22Rv1 (cell line): Measurements from ENCODE around the gene POPDC3.

ENCODE experiments used
- H3K27ac ChIP-seq: fragments of 450-650 bp; 2 replicates; pipeline ENCODE4 v1.5.1; 2017
- CTCF ChIP-seq: fragments of 450-650 bp; IDR thresholded peaks from 2 replicates; pipeline ENCODE4 v1.5.1; 2017; ENCODE audit warnings: mild to moderate bottlenecking
- ZFX ChIP-seq: fragments of 450-650 bp; IDR thresholded peaks from 2 replicates; pipeline ENCODE4 v1.6.1; 2017; ENCODE audit warnings: antibody characterized with exemption, borderline replicate concordance

Gene POPDC3

DNA sequence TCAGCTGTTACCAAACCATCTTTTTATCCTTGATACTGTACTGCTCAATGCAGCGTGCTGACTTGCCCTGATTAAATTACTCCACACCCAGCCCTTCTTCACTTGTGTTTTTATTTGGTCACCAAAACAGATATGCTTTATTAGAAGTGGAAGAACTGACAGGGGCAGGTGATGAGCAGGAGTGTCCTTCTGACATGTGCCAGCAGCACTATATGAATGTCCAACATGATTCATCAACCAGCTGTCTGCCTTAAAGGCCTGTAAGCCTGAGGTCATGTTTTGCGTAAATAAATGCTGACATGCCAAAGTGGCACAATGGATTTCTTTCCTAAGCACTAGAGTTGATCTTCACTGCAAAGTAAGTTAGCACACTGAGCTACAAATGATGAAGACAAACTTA lies 15.4 kb downstream of the POPDC3 start:
- TF ChIP-seq CTCF (no peak), ZFX (no peak)

GRCh38 chr6:105163183-105163582 lies 16.6 kb downstream of the POPDC3 start:
- TF ChIP-seq ZFX (no peak), CTCF (no peak)

More for the DNA sequence above, 15.4 kb downstream of the POPDC3 start:
- H3K27ac ChIP-seq: no peak overlapping the region

DNA sequence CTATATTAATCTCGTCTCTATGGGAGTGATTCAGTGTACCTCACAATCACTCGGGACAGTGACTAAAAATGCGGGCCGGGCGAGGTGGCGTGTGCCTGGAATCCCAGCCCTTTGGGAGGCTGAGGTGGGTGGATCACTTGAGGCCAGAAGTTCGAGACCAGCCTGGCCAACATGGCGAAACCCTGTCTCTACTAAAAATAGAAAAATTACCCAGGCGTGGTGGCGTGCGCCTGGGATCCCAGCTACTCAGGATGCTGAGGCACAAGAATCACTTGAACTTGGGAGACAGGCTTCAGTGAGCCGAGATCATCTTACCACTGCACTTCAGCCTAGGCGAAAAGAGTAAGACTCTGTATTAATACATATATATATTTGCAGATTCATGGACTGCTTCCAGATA lies 17.4 kb downstream of the POPDC3 start:
- TF ChIP-seq CTCF (no peak), ZFX (no peak)
- no peak overlapping the region for H3K27ac ChIP-seq

More at GRCh38 chr6:105163183-105163582, 16.6 kb downstream of the POPDC3 start:
- no peak overlapping the region for H3K27ac ChIP-seq

GRCh38 chr6:105161421-105161820 lies 18.4 kb downstream of the POPDC3 start:
- TF ChIP-seq CTCF (no peak), ZFX (no peak)
- no peak overlapping the region for H3K27ac ChIP-seq

DNA sequence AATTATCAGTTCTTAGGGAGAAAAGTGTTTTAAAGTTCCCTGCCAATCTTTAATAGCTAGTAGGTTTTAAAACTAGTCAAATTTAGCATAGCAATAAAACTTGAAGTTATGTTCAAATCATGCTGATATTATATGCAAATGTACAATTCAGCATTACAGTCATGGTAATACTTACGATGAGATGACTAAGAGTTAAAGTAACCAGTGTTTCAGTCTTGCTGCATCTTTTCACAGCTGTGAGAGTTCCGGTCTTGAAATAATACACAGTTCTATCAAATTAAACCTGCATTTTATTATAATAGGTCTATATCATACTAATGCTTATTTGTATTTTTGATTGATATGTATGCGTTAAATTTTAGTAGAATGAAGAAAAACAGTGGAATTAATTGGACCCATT lies 26.1 kb downstream of the POPDC3 start:
- H3K27ac ChIP-seq: no peak overlapping the region
- TF ChIP-seq ZFX: no peak
- no peak for TF ChIP-seq CTCF

DNA sequence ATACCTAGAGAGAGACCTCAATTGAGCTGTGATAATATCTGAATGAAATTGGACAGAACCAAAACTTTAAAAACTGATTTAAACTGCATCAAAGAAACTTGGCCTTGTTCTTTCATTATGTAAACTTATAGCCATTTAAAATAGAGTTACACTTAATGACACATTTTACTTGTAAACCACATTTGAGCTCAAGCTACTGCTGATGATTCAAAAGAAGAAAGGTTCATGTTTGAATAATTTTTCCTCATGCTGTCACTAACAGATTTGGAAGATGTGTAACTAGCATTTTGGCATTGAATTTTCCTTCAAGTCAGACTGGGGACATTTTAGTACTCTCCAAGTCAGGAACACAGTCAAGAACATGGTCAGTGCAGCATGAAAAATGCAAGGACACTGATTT lies 26.9 kb downstream of the POPDC3 start:
- H3K27ac ChIP-seq: no peak overlapping the region
- TF ChIP-seq ZFX (no peak), CTCF (no peak)

GRCh38 chr6:105151644-105152043 lies 28.2 kb downstream of the POPDC3 start:
- no peak for TF ChIP-seq CTCF
- TF ChIP-seq ZFX: no peak
- no peak overlapping the region for H3K27ac ChIP-seq
